Activated T-cell treated with anti-CD3 and anti-CD28 coated beads, Interleukin-2, amount 50 U/mL, for 24 hours (primary cell): ENCODE results near the gene RPS6KA4.
A peak's percentile ranks its signal among the peaks of the same experiment; 100 is the strongest.
"Not testable (repeated sequence)": the region's sequence is repeated elsewhere in the genome, so short reads cannot be mapped to it uniquely, and the experiment has no call there.

Experiments used
- DNase-seq: peaks from one replicate; pipeline ENCODE4 v3.0.0-alpha.2; 2020
- H3K27ac Mint-ChIP-seq: 2 replicates; pipeline ENCODE4 v1.8.0; 2020; ENCODE audit warnings: mild to moderate bottlenecking, mixed read lengths
- H3K27me3 Mint-ChIP-seq: 2 replicates; pipeline ENCODE4 v1.8.0; 2020; ENCODE audit warnings: mixed read lengths
- H3K36me3 Mint-ChIP-seq: 2 replicates; pipeline ENCODE4 v1.8.0; 2020; ENCODE audit warnings: low read depth, mixed read lengths
- H3K4me1 Mint-ChIP-seq: 2 replicates; pipeline ENCODE4 v1.8.0; 2020; ENCODE audit warnings: low read depth, mixed read lengths
- H3K4me3 Mint-ChIP-seq: 2 replicates; pipeline ENCODE4 v1.8.0; 2020; ENCODE audit warnings: mild to moderate bottlenecking, moderate library complexity, mixed read lengths
- H3K9me3 Mint-ChIP-seq: 2 replicates; pipeline ENCODE4 v1.8.0; 2020; ENCODE audit warnings: mixed read lengths

Gene RPS6KA4

GRCh38 chr11:64358907-64359711 lies at the start of gene RPS6KA4:
Gene RPS6KA4 (plus strand): TSS chr11:64359162. CDS start chr11:64359236, 74 bp downstream.
- H3K27me3 Mint-ChIP-seq, result no peaks in the 10 kb centered on the region
- H3K4me1 Mint-ChIP-seq, result peaks cover 46% of the 10 kb centered on the region
- peak; percentile 79 for DNase-seq
- peak within 1 kb of the TSS; percentile 90 for H3K27ac Mint-ChIP-seq
- H3K9me3 Mint-ChIP-seq, result no peaks in the 10 kb centered on the region
- peaks cover 68% of the 10 kb centered on the region for H3K36me3 Mint-ChIP-seq
- H3K4me3 Mint-ChIP-seq, result peak within 1 kb of the TSS; percentile 83

GRCh38 chr11:64312947-64313346 lies 46.0 kb upstream of the RPS6KA4 start:
- peaks cover 47% of the 10 kb centered on the region for H3K4me1 Mint-ChIP-seq
- DNase-seq, result no peak
- H3K36me3 Mint-ChIP-seq, result peaks cover 75% of the 10 kb centered on the region
- no peaks in the 10 kb centered on the region for H3K27me3 Mint-ChIP-seq
- no peaks in the 10 kb centered on the region for H3K9me3 Mint-ChIP-seq
- H3K27ac Mint-ChIP-seq, result peak overlapping the region; percentile 85
- no peak overlapping the region for H3K4me3 Mint-ChIP-seq

GRCh38 chr11:64313491-64314145 lies 45.3 kb upstream of the RPS6KA4 start:
- DNase-seq, result no peak
- Mint-ChIP-seq H3K9me3 (no peaks in the 10 kb centered on the region), H3K27me3 (no peaks in the 10 kb centered on the region), H3K27ac (peak overlapping the region; percentile 85), H3K4me1 (peaks cover 47% of the 10 kb centered on the region), H3K4me3 (no peak overlapping the region), H3K36me3 (peaks cover 76% of the 10 kb centered on the region)

GRCh38 chr11:64314146-64314804 lies 44.7 kb upstream of the RPS6KA4 start:
- no peak overlapping the region for H3K4me3 Mint-ChIP-seq

GRCh38 chr11:64314805-64315561 lies 44.0 kb upstream of the RPS6KA4 start:
- peak overlapping the region; percentile 27 for H3K4me3 Mint-ChIP-seq
- DNase-seq, result no peak
- peak overlapping the region; percentile 78 for H3K27ac Mint-ChIP-seq
- peaks cover 69% of the 10 kb centered on the region for H3K36me3 Mint-ChIP-seq
- H3K27me3 Mint-ChIP-seq, result no peaks in the 10 kb centered on the region
- H3K9me3 Mint-ChIP-seq, result no peaks in the 10 kb centered on the region
- peaks cover 53% of the 10 kb centered on the region for H3K4me1 Mint-ChIP-seq

More at GRCh38 chr11:64314146-64314804, 44.7 kb upstream of the RPS6KA4 start:
- Mint-ChIP-seq H3K9me3 (no peaks in the 10 kb centered on the region), H3K27ac (peak overlapping the region; percentile 85), H3K4me1 (peaks cover 51% of the 10 kb centered on the region), H3K27me3 (no peaks in the 10 kb centered on the region), H3K36me3 (peaks cover 73% of the 10 kb centered on the region)
- no peak for DNase-seq

GRCh38 chr11:64315667-64316526 lies 43.1 kb upstream of the RPS6KA4 start:
- Mint-ChIP-seq H3K4me3 (peak overlapping the region; percentile 98), H3K27ac (peak overlapping the region; percentile 98), H3K4me1 (peaks cover 49% of the 10 kb centered on the region), H3K36me3 (peaks cover 70% of the 10 kb centered on the region)
- H3K27me3 Mint-ChIP-seq, H3K9me3 Mint-ChIP-seq, DNase-seq: not testable (repeated sequence)

GRCh38 chr11:64316672-64317324 lies 42.2 kb upstream of the RPS6KA4 start:
- peak; percentile 72 for DNase-seq
- H3K9me3 Mint-ChIP-seq, result no peaks in the 10 kb centered on the region
- peaks cover 76% of the 10 kb centered on the region for H3K36me3 Mint-ChIP-seq
- H3K27ac Mint-ChIP-seq, result peak overlapping the region; percentile 98
- no peaks in the 10 kb centered on the region for H3K27me3 Mint-ChIP-seq
- peak overlapping the region; percentile 98 for H3K4me3 Mint-ChIP-seq
- peaks cover 49% of the 10 kb centered on the region for H3K4me1 Mint-ChIP-seq

- Mint-ChIP-seq H3K9me3 (no peaks in the 10 kb centered on the region), H3K36me3 (peaks cover 75% of the 10 kb centered on the region), H3K4me3 (peak within 1 kb of the TSS; percentile 98), H3K27me3 (no peaks in the 10 kb centered on the region), H3K27ac (peak within 1 kb of the TSS; percentile 98), H3K4me1 (peaks cover 47% of the 10 kb centered on the region)
- peak; percentile 93 for DNase-seq
Observed at GRCh38 chr11:64317325-64317960, 41.5 kb upstream of the RPS6KA4 start, which contains the start of gene TRMT112. Gene TRMT112 (minus strand): TSS chr11:64317559. CDS start chr11:64317526, 33 bp downstream.

- Mint-ChIP-seq H3K27me3 (no peaks in the 10 kb centered on the region), H3K4me3 (peak within 1 kb of the TSS; percentile 98), H3K27ac (peak within 1 kb of the TSS; percentile 98), H3K36me3 (peaks cover 68% of the 10 kb centered on the region), H3K9me3 (no peaks in the 10 kb centered on the region), H3K4me1 (peaks cover 39% of the 10 kb centered on the region)
- peak; percentile 95 for DNase-seq
Observed at GRCh38 chr11:64317961-64318765, 40.8 kb upstream of the RPS6KA4 start, which contains the start of gene PRDX5. Gene PRDX5 (plus strand): TSS chr11:64318121. CDS start chr11:64318216, 95 bp downstream.

- H3K4me1 Mint-ChIP-seq, result peaks cover 36% of the 10 kb centered on the region
- DNase-seq, result no peak
- peaks cover 60% of the 10 kb centered on the region for H3K36me3 Mint-ChIP-seq
- H3K27me3 Mint-ChIP-seq, result no peaks in the 10 kb centered on the region
- H3K27ac Mint-ChIP-seq, result peak overlapping the region; percentile 98
- H3K4me3 Mint-ChIP-seq, result peak overlapping the region; percentile 98
- no peaks in the 10 kb centered on the region for H3K9me3 Mint-ChIP-seq
Observed at GRCh38 chr11:64318766-64319761, 39.9 kb upstream of the RPS6KA4 start.

GRCh38 chr11:64320556-64320955 lies 38.4 kb upstream of the RPS6KA4 start:
- Mint-ChIP-seq H3K4me1 (peaks cover 28% of the 10 kb centered on the region), H3K27me3 (no peaks in the 10 kb centered on the region), H3K9me3 (no peaks in the 10 kb centered on the region), H3K36me3 (peaks cover 47% of the 10 kb centered on the region), H3K4me3 (no peak overlapping the region), H3K27ac (no peak overlapping the region)
- no peak for DNase-seq
